HepG2 (cell line): ENCODE results near the gene ABCB6. TPM values are rescaled to one million over a fixed set of nuclear protein-coding genes. Genes with fewer than 3 reads are reported as not detected.

Experiments used
- BRD4 ChIP-seq: sonication (generic); formaldehyde crosslinking; IDR thresholded peaks from 2 replicates; pipeline ENCODE4 v1.4.0; 2020; ENCODE audit warnings: missing genetic modification reagents
- KDM2A ChIP-seq: sonication (generic); formaldehyde crosslinking; IDR thresholded peaks from 2 replicates; pipeline ENCODE4 v1.4.0; 2020; ENCODE audit warnings: low read depth, missing genetic modification reagents, borderline replicate concordance
- MBD4 ChIP-seq: IDR thresholded peaks from 2 replicates; pipeline ENCODE4 v1.6.1; 2012; ENCODE audit warnings: low read length, inconsistent platforms, borderline replicate concordance
- NKX3-1 ChIP-seq: sonication (generic); formaldehyde crosslinking; IDR thresholded peaks from 2 replicates; pipeline ENCODE4 v1.5.0; 2020; ENCODE audit warnings: missing genetic modification reagents
- ZNF124 ChIP-seq: sonication (generic); formaldehyde crosslinking; IDR thresholded peaks from 2 replicates; pipeline ENCODE4 v1.4.0; 2020; ENCODE audit warnings: missing genetic modification reagents
- ZNF431 ChIP-seq: sonication (generic); formaldehyde crosslinking; IDR thresholded peaks from 2 replicates; pipeline ENCODE4 v1.9.0; 2022; ENCODE audit warnings: missing genetic modification reagents, low read depth, mild to moderate bottlenecking, borderline replicate concordance
- ZNF572 ChIP-seq: sonication (generic); formaldehyde crosslinking; IDR thresholded peaks from 2 replicates; pipeline ENCODE4 v1.5.1; 2020; ENCODE audit warnings: mild to moderate bottlenecking, missing genetic modification reagents
- polyA plus RNA-seq, 8 experiments: library from polyadenylated mRNA; depleted of rRNA in 3 of 8; stranded (reverse) in 7 of 8; unstranded in 1 of 8; fragments of >200 nt; fragmentation: Illumina TruSeq in 4 of 8; extraction: Trizol in 4 of 8; gene quantifications; 2 replicates each; pipeline versions ENCODE4 v1.2.1 to v1.2.3, GENCODE V29; 2011 to 2016; ENCODE audit warnings: low read depth in 4 of 8, missing spikeins in 1 of 8, mixed read lengths in 1 of 8; ENCODE audit not compliant: insufficient read depth in 1 of 8
- total RNA-seq, 5 experiments: library from RNA; depleted of rRNA; stranded (reverse); fragments of >200 nt; fragmentation: Illumina TruSeq; extraction: Trizol; gene quantifications; 2 replicates each; pipeline ENCODE4 v1.2.3, GENCODE V29; 2016; ENCODE audit warnings: low read depth in 1 of 5
- TF ChIP-seq, protein P1 (sequence below): sonication (generic); formaldehyde crosslinking; conservative IDR thresholded peaks from 2 replicates; pipeline ENCODE4 v1.4.0; 2020; ENCODE audit warnings: mild to moderate bottlenecking, missing genetic modification reagents, moderate library complexity
- TF ChIP-seq, protein P2 (sequence below): sonication (generic); formaldehyde crosslinking; IDR thresholded peaks from 2 replicates; pipeline ENCODE4 v1.5.0; 2020; ENCODE audit warnings: mild to moderate bottlenecking, missing genetic modification reagents, borderline replicate concordance
- TF ChIP-seq, protein P3 (sequence below): sonication (generic); IDR thresholded peaks from 2 replicates; pipeline ENCODE4 v1.6.1; 2016; ENCODE audit warnings: low read depth, borderline replicate concordance
- TF ChIP-seq, protein P4 (sequence below): sonication (generic); formaldehyde crosslinking; conservative IDR thresholded peaks from 2 replicates; pipeline ENCODE4 v1.4.0; 2020; ENCODE audit warnings: missing genetic modification reagents
- TF ChIP-seq, protein P5 (sequence below): sonication (generic); formaldehyde crosslinking; IDR thresholded peaks from 2 replicates; pipeline ENCODE4 v1.4.0; 2020; ENCODE audit warnings: low read depth, missing genetic modification reagents

ABCB6 gene
- total and polyA plus RNA-seq, 2 of the 13 experiments (the other 11 are each of a cell fraction or from before 2014, with no cell fraction given): 91.1 to 137 TPM

DNA sequence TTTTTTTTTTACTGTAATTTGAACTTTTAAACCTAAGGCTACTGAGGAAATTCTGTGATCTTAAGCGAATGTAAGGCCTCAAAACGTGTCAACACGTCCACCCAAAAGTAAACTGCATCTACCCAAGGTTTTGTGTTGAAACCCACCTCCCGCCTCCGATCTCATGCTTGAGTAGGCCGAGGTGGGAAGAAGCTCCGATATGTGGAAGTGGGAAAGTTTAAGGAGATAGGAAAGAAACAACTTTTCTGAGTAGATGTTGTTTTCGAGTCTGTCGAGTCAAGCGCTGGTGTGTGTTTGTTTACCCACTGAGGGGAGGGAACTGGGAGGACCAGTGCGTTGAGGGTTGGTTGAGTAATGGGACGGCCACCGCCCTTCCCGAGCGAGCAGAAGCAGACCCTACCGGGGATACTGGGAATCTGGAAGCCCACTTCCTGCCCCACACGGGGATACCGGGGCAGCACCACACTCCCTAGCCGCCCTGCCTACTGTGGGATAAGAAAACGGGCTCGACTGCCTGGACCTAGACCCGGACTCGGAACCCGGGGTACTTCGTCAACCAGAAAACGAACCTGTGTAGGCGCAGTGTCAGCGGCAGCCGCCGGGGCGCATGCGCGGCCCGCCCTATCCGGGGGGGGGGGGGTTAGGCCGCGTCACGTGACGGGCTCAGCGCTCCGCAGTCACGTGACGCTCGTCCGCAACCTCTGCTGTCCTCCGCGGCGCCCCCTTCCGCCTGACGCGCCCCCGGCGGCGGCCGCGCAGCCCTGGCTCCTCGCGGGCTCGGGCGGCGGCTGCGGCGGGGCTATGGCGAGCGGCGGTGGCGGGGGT, 41.0 kb downstream of the ABCB6 start, which contains the start of gene RETREG2 (continued):
- TF ChIP-seq, protein P1, sequence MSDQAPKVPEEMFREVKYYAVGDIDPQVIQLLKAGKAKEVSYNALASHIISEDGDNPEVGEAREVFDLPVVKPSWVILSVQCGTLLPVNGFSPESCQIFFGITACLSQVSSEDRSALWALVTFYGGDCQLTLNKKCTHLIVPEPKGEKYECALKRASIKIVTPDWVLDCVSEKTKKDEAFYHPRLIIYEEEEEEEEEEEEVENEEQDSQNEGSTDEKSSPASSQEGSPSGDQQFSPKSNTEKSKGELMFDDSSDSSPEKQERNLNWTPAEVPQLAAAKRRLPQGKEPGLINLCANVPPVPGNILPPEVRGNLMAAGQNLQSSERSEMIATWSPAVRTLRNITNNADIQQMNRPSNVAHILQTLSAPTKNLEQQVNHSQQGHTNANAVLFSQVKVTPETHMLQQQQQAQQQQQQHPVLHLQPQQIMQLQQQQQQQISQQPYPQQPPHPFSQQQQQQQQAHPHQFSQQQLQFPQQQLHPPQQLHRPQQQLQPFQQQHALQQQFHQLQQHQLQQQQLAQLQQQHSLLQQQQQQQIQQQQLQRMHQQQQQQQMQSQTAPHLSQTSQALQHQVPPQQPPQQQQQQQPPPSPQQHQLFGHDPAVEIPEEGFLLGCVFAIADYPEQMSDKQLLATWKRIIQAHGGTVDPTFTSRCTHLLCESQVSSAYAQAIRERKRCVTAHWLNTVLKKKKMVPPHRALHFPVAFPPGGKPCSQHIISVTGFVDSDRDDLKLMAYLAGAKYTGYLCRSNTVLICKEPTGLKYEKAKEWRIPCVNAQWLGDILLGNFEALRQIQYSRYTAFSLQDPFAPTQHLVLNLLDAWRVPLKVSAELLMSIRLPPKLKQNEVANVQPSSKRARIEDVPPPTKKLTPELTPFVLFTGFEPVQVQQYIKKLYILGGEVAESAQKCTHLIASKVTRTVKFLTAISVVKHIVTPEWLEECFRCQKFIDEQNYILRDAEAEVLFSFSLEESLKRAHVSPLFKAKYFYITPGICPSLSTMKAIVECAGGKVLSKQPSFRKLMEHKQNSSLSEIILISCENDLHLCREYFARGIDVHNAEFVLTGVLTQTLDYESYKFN (CRISPR knock-in tag): peak; percentile 67; the same call in 1 of the 2 replicates
- TF ChIP-seq ZNF124 (CRISPR knock-in tag): no peak
- TF ChIP-seq, protein P2, sequence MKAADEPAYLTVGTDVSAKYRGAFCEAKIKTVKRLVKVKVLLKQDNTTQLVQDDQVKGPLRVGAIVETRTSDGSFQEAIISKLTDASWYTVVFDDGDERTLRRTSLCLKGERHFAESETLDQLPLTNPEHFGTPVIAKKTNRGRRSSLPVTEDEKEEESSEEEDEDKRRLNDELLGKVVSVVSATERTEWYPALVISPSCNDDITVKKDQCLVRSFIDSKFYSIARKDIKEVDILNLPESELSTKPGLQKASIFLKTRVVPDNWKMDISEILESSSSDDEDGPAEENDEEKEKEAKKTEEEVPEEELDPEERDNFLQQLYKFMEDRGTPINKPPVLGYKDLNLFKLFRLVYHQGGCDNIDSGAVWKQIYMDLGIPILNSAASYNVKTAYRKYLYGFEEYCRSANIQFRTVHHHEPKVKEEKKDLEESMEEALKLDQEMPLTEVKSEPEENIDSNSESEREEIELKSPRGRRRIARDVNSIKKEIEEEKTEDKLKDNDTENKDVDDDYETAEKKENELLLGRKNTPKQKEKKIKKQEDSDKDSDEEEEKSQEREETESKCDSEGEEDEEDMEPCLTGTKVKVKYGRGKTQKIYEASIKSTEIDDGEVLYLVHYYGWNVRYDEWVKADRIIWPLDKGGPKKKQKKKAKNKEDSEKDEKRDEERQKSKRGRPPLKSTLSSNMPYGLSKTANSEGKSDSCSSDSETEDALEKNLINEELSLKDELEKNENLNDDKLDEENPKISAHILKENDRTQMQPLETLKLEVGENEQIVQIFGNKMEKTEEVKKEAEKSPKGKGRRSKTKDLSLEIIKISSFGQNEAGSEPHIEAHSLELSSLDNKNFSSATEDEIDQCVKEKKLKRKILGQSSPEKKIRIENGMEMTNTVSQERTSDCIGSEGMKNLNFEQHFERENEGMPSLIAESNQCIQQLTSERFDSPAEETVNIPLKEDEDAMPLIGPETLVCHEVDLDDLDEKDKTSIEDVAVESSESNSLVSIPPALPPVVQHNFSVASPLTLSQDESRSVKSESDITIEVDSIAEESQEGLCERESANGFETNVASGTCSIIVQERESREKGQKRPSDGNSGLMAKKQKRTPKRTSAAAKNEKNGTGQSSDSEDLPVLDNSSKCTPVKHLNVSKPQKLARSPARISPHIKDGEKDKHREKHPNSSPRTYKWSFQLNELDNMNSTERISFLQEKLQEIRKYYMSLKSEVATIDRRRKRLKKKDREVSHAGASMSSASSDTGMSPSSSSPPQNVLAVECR (CRISPR knock-in tag): peak; percentile 88; the same call in 1 of the 2 replicates
- TF ChIP-seq MBD4: no peak
- no peak; the same call in 1 of the 2 replicates for TF ChIP-seq BRD4
- TF ChIP-seq KDM2A (CRISPR knock-in tag): peak; percentile 37; the same call in 1 of the 2 replicates
- TF ChIP-seq, protein P3, sequence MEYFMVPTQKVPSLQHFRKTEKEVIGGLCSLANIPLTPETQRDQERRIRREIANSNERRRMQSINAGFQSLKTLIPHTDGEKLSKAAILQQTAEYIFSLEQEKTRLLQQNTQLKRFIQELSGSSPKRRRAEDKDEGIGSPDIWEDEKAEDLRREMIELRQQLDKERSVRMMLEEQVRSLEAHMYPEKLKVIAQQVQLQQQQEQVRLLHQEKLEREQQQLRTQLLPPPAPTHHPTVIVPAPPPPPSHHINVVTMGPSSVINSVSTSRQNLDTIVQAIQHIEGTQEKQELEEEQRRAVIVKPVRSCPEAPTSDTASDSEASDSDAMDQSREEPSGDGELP: no peak
- TF ChIP-seq ZNF431: peak; percentile 37
- TF ChIP-seq, protein P4, sequence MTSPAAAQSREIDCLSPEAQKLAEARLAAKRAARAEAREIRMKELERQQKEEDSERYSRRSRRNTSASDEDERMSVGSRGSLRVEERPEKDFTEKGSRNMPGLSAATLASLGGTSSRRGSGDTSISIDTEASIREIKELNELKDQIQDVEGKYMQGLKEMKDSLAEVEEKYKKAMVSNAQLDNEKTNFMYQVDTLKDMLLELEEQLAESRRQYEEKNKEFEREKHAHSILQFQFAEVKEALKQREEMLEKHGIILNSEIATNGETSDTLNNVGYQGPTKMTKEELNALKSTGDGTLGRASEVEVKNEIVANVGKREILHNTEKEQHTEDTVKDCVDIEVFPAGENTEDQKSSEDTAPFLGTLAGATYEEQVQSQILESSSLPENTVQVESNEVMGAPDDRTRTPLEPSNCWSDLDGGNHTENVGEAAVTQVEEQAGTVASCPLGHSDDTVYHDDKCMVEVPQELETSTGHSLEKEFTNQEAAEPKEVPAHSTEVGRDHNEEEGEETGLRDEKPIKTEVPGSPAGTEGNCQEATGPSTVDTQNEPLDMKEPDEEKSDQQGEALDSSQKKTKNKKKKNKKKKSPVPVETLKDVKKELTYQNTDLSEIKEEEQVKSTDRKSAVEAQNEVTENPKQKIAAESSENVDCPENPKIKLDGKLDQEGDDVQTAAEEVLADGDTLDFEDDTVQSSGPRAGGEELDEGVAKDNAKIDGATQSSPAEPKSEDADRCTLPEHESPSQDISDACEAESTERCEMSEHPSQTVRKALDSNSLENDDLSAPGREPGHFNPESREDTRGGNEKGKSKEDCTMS (CRISPR knock-in tag): no peak
- TF ChIP-seq NKX3-1 (CRISPR knock-in tag): 0 out of 2 replicates have a peak, but pooled peaks have one; percentile 17
- no peak for TF ChIP-seq ZNF572 (CRISPR knock-in tag)
- TF ChIP-seq, protein P5, sequence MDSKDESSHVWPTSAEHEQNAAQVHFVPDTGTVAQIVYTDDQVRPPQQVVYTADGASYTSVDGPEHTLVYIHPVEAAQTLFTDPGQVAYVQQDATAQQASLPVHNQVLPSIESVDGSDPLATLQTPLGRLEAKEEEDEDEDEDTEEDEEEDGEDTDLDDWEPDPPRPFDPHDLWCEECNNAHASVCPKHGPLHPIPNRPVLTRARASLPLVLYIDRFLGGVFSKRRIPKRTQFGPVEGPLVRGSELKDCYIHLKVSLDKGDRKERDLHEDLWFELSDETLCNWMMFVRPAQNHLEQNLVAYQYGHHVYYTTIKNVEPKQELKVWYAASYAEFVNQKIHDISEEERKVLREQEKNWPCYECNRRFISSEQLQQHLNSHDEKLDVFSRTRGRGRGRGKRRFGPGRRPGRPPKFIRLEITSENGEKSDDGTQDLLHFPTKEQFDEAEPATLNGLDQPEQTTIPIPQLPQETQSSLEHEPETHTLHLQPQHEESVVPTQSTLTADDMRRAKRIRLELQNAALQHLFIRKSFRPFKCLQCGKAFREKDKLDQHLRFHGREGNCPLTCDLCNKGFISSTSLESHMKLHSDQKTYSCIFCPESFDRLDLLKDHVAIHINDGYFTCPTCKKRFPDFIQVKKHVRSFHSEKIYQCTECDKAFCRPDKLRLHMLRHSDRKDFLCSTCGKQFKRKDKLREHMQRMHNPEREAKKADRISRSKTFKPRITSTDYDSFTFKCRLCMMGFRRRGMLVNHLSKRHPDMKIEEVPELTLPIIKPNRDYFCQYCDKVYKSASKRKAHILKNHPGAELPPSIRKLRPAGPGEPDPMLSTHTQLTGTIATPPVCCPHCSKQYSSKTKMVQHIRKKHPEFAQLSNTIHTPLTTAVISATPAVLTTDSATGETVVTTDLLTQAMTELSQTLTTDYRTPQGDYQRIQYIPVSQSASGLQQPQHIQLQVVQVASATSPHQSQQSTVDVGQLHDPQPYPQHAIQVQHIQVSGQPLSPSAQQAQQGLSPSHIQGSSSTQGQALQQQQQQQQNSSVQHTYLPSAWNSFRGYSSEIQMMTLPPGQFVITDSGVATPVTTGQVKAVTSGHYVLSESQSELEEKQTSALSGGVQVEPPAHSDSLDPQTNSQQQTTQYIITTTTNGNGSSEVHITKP (CRISPR knock-in tag): no peak
